HCT116 (cell line): ENCODE data around the gene TAF9B. TPM values are rescaled to one million over a fixed set of nuclear protein-coding genes. Genes with fewer than 3 reads are reported as not detected.

Source experiments
- ATAC-seq: fragments of 200-7000 bp; cut with Tn5 transposase; 2 replicates; pipeline ENCODE4 v1.9.1; 2020; ENCODE audit warnings: mild to moderate bottlenecking, moderate library complexity
- BruUV-seq: library from RNA; stranded (reverse); fragments of 400-500 nt; replicated peaks from 2 replicates; lab custom pipeline; 2021; lab: Mats Ljungman, UMichigan
- CTCF ChIA-PET: fragments of 300-600 bp; sonication (Branson Sonifier 250); formaldehyde crosslinking; loops from one replicate; lab custom pipeline; 2021; ENCODE audit warnings: antibody characterized with exemption; lab: Charles Lee
- POLR2A ChIA-PET: fragments of 300-600, 350-600 bp; sonication (Branson Sonifier 250); formaldehyde crosslinking; loops from one replicate; lab custom pipeline; 2021; ENCODE audit warnings: antibody characterized with exemption; lab: Charles Lee
- RAD21 ChIA-PET, 2 experiments: fragments of 300-600 bp; sonication (Branson Sonifier 250); formaldehyde crosslinking; loops; one replicate each; lab custom pipeline; 2023; ENCODE audit warnings: low total read pairs in 2 of 2; ENCODE audit not compliant: uncharacterized antibody in 2 of 2, unreplicated experiment in 2 of 2, low non-redundant PET in 1 of 2; lab: Charles Lee
- DNase-seq: peaks from one replicate; pipeline ENCODE4 v3.0.0-alpha.2; 2010; ENCODE audit warnings: low read depth, low spot score
- H2AFZ ChIP-seq: fragments of 200-600 bp; shearing (Covaris generic), sonication (generic); 2 replicates; pipeline ENCODE4 v1.6.1; 2017; ENCODE audit warnings: low read depth, mixed run types, mixed read lengths, antibody characterized with exemption, low read length; ENCODE audit not compliant: poor library complexity, severe bottlenecking
- H3K27ac ChIP-seq: 2 replicates; pipeline ENCODE4 v1.5.1; 2012; ENCODE audit warnings: low read depth, low read length
- H3K27me3 ChIP-seq: fragments of 200-600 bp; sonication (generic); 2 replicates; pipeline ENCODE4 v1.6.1; 2016; ENCODE audit warnings: mixed run types, low read length, mixed read lengths; ENCODE audit not compliant: insufficient read depth
- H3K36me3 ChIP-seq, 2 experiments: fragments of 200-500 bp in 1 of 2; fragments of 200-600 bp in 1 of 2; sonication (Bioruptor generic) in 1 of 2; sonication (generic) in 1 of 2; 2 replicates each; pipeline versions ENCODE4 v1.5.1 to v1.6.1; 2014 to 2016; ENCODE audit warnings: low read length in 2 of 2, inconsistent platforms in 1 of 2, mixed read lengths in 1 of 2, mixed run types in 1 of 2; ENCODE audit not compliant: insufficient read depth in 2 of 2, control insufficient read depth in 1 of 2
- H3K4me1 ChIP-seq, 2 experiments: fragments of 200-600 bp in 1 of 2; sonication (generic) in 1 of 2; 2 replicates each; pipeline versions ENCODE4 v1.5.1 to v1.6.1; 2012 to 2017; ENCODE audit warnings: low read length in 2 of 2, inconsistent platforms in 1 of 2, mild to moderate bottlenecking in 1 of 2, mixed read lengths in 1 of 2, mixed run types in 1 of 2, moderate library complexity in 1 of 2; ENCODE audit not compliant: insufficient read depth in 2 of 2, control insufficient read depth in 1 of 2
- H3K4me2 ChIP-seq: fragments of 200-600 bp; sonication (generic); 2 replicates; pipeline ENCODE4 v1.6.1; 2017; ENCODE audit warnings: mixed run types, low read length, mixed read lengths
- H3K4me3 ChIP-seq, 2 experiments: fragments of 200-600 bp in 1 of 2; sonication (generic) in 1 of 2; replicated peaks in 1 of 2; 2 replicates each; pipeline ENCODE4 v1.5.1; 2011 to 2016; ENCODE audit warnings: low read length in 2 of 2, control low read depth in 1 of 2, low read depth in 1 of 2, mild to moderate bottlenecking in 1 of 2, mixed read lengths in 1 of 2, mixed run types in 1 of 2
- H3K79me2 ChIP-seq: fragments of 200-600 bp; sonication (generic); 2 replicates; pipeline ENCODE4 v1.6.1; 2017; ENCODE audit warnings: mild to moderate bottlenecking, mixed run types, low read length, moderate library complexity, mixed read lengths; ENCODE audit not compliant: insufficient read depth
- H3K9ac ChIP-seq: fragments of 200-600 bp; sonication (generic); 2 replicates; pipeline ENCODE4 v1.6.1; 2016; ENCODE audit warnings: low read length, mixed read lengths
- H3K9me2 ChIP-seq: fragments of 200-600 bp; sonication (generic), shearing (Covaris generic); 2 replicates; pipeline ENCODE4 v1.6.1; 2017; ENCODE audit warnings: mixed run types, mild to moderate bottlenecking, moderate library complexity; ENCODE audit not compliant: insufficient read depth
- H3K9me3 ChIP-seq, 2 experiments: fragments of 200-500 bp in 1 of 2; fragments of 200-600 bp in 1 of 2; sonication (Bioruptor generic) in 1 of 2; sonication (generic) in 1 of 2; 2 replicates each; pipeline ENCODE4 v1.6.1; 2014 to 2017; ENCODE audit warnings: low read length in 2 of 2, mixed read lengths in 2 of 2, inconsistent platforms in 1 of 2, low read depth in 1 of 2, mild to moderate bottlenecking in 1 of 2, mixed run types in 1 of 2, moderate library complexity in 1 of 2; ENCODE audit not compliant: control insufficient read depth in 1 of 2, insufficient read depth in 1 of 2
- H4K20me1 ChIP-seq: fragments of 200-600 bp; sonication (generic), shearing (Covaris generic); 2 replicates; pipeline ENCODE4 v1.6.1; 2017; ENCODE audit warnings: mixed run types, mild to moderate bottlenecking, moderate library complexity; ENCODE audit not compliant: insufficient read depth
- ELF1 ChIP-seq: IDR thresholded peaks from 2 replicates; pipeline ENCODE4 v1.6.1; 2012; ENCODE audit warnings: low read depth, borderline replicate concordance
- FOSL1 ChIP-seq: IDR thresholded peaks from 2 replicates; pipeline ENCODE4 v1.6.1; 2012; ENCODE audit warnings: low read depth
- POLR2AphosphoS5 ChIP-seq: IDR thresholded peaks from 2 replicates; pipeline ENCODE4 v1.6.1; 2011; ENCODE audit warnings: mild to moderate bottlenecking, low read depth, low read length, moderate library complexity
- SP1 ChIP-seq: IDR thresholded peaks from 2 replicates; pipeline ENCODE4 v1.6.1; 2012; ENCODE audit warnings: low read depth
- TCF7L2 ChIP-seq: IDR thresholded peaks from 2 replicates; pipeline ENCODE4 v1.7.0; 2011; ENCODE audit warnings: borderline replicate concordance, inconsistent platforms; ENCODE audit not compliant: insufficient read depth, insufficient read length; ENCODE audit errors: extremely low read depth
- ZFX ChIP-seq: fragments of 450-650 bp; IDR thresholded peaks from 2 replicates; pipeline ENCODE4 v1.6.1; 2017
- intact Hi-C: fragments of 100-400 bp; cut with micrococcal nuclease; formaldehyde crosslinking; loops from 2 replicates; pipeline ENCODE4 v1.10.0; 2022
- total RNA-seq: library from RNA; stranded (reverse); gene quantifications from one replicate; pipeline ENCODE4 v1.2.1, GENCODE V29; 2021; ENCODE audit not compliant: unreplicated experiment
- TF ChIP-seq, protein P1 (sequence below), 3 experiments: fragments of 200-600 bp in 1 of 3; sonication (generic) in 1 of 3; IDR thresholded peaks in 2 of 3; conservative IDR thresholded peaks in 1 of 3; 2 replicates each; pipeline ENCODE4 v1.5.1; 2012 to 2017; ENCODE audit warnings: low read depth in 2 of 3, low read length in 2 of 3, antibody characterized with exemption in 1 of 3, borderline replicate concordance in 1 of 3, control low read depth in 1 of 3, mild to moderate bottlenecking in 1 of 3, mixed read lengths in 1 of 3, mixed run types in 1 of 3, moderate library complexity in 1 of 3; ENCODE audit not compliant: insufficient read depth in 1 of 3
- TF ChIP-seq, protein P2 (sequence below): IDR thresholded peaks from 2 replicates; pipeline ENCODE4 v1.6.1; 2012; ENCODE audit warnings: low read depth
- TF ChIP-seq, protein P3 (sequence below): IDR thresholded peaks from 2 replicates; pipeline ENCODE4 v1.6.1; 2012
- TF ChIP-seq, protein P4 (sequence below): IDR thresholded peaks from 2 replicates; pipeline ENCODE4 v1.6.1; 2012

The TAF9B gene
- total RNA-seq, 1 experiment from 2014 or later: 16.2 TPM

DNA sequence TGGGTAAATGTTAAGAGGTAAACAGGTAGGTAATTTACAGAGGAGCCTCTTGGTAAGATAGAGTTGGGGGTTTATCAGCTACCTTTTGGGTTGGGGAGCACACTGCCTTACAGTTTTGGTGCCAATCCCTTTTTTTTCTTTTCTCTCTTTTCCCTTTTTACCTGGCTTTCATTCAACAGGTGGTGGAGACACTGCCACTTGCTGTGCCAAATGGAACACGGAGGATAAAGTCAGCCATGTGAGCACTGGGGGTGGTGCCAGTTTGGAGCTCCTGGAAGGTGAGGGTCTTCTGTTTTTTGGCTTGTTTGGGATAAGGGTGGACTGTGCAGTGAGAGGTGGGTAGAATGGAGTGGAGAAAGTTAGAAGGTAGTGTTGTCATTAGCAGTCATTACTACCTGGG is 14.3 kb downstream of the TAF9B start:
- Histone ChIP-seq H3K9ac (no peak overlapping the region), H4K20me1 (peaks cover 18% of the 10 kb centered on the region; the same call in 1 of the 2 replicates), H3K27me3 (no peaks in the 10 kb centered on the region), H3K79me2 (peaks cover 52% of the 10 kb centered on the region), H3K36me3 (peaks cover 44 to 59% of the 10 kb centered on the region in 2 experiments), H3K4me1 (no peaks in the 10 kb centered on the region), H3K9me2 (no peaks in the 10 kb centered on the region), H3K27ac (no peak overlapping the region), H3K9me3 (no peaks in the 10 kb centered on the region), H3K4me2 (no peak overlapping the region), H3K4me3 (no peak overlapping the region), H2AFZ (no peak overlapping the region)
- intact Hi-C loops: no loop called here
- BruUV-seq: no TSS peak
- ChIA-PET RAD21 (no interaction called here), POLR2A (no interaction called here), CTCF (interaction anchor here (1.6 kb wide), 1 partner anchor 16 kb away, joined by 3 read pairs; no protein-coding TSS in a partner anchor)
- ATAC-seq (no peak), DNase-seq (no peak)
- TF ChIP-seq TCF7L2 (no peak), SP1 (no peak), ZFX (no peak), ELF1 (no peak), POLR2AphosphoS5 (no peak), FOSL1 (no peak)
- TF ChIP-seq, protein P1, sequence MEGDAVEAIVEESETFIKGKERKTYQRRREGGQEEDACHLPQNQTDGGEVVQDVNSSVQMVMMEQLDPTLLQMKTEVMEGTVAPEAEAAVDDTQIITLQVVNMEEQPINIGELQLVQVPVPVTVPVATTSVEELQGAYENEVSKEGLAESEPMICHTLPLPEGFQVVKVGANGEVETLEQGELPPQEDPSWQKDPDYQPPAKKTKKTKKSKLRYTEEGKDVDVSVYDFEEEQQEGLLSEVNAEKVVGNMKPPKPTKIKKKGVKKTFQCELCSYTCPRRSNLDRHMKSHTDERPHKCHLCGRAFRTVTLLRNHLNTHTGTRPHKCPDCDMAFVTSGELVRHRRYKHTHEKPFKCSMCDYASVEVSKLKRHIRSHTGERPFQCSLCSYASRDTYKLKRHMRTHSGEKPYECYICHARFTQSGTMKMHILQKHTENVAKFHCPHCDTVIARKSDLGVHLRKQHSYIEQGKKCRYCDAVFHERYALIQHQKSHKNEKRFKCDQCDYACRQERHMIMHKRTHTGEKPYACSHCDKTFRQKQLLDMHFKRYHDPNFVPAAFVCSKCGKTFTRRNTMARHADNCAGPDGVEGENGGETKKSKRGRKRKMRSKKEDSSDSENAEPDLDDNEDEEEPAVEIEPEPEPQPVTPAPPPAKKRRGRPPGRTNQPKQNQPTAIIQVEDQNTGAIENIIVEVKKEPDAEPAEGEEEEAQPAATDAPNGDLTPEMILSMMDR (IDR thresholded peaks at IDR 0.05 in 2 of 3, conservative IDR thresholded peaks at IDR 0.05 in 1 of 3; ENCODE audit: borderline replicate concordance in 1 of 3, insufficient read depth in 1 of 3, low read depth in 2 of 3, low read length in 2 of 3): no peak
- TF ChIP-seq, protein P2, sequence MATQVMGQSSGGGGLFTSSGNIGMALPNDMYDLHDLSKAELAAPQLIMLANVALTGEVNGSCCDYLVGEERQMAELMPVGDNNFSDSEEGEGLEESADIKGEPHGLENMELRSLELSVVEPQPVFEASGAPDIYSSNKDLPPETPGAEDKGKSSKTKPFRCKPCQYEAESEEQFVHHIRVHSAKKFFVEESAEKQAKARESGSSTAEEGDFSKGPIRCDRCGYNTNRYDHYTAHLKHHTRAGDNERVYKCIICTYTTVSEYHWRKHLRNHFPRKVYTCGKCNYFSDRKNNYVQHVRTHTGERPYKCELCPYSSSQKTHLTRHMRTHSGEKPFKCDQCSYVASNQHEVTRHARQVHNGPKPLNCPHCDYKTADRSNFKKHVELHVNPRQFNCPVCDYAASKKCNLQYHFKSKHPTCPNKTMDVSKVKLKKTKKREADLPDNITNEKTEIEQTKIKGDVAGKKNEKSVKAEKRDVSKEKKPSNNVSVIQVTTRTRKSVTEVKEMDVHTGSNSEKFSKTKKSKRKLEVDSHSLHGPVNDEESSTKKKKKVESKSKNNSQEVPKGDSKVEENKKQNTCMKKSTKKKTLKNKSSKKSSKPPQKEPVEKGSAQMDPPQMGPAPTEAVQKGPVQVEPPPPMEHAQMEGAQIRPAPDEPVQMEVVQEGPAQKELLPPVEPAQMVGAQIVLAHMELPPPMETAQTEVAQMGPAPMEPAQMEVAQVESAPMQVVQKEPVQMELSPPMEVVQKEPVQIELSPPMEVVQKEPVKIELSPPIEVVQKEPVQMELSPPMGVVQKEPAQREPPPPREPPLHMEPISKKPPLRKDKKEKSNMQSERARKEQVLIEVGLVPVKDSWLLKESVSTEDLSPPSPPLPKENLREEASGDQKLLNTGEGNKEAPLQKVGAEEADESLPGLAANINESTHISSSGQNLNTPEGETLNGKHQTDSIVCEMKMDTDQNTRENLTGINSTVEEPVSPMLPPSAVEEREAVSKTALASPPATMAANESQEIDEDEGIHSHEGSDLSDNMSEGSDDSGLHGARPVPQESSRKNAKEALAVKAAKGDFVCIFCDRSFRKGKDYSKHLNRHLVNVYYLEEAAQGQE: no peak
- TF ChIP-seq, protein P3, sequence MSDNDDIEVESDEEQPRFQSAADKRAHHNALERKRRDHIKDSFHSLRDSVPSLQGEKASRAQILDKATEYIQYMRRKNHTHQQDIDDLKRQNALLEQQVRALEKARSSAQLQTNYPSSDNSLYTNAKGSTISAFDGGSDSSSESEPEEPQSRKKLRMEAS: no peak
- TF ChIP-seq, protein P4, sequence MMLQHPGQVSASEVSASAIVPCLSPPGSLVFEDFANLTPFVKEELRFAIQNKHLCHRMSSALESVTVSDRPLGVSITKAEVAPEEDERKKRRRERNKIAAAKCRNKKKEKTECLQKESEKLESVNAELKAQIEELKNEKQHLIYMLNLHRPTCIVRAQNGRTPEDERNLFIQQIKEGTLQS: no peak
